ENCODE results near the gene PGAP6.
"Not testable (repeated sequence)": the region's sequence is repeated elsewhere in the genome, so short reads cannot be mapped to it uniquely, and the experiment has no call there.

Gene PGAP6

GRCh38 chr16:363766-364490 lies 17.9 kb downstream of the PGAP6 start:
- no peak for DNase-seq

GRCh38 chr16:363110-363765 lies 18.5 kb downstream of the PGAP6 start:
- H3K9me3 ChIP-seq: no peaks in the 10 kb centered on the region
- intact Hi-C loops (cut with DNase I; ENCODE audit: low total_unique reads): no loop called here
- DNase-seq: no peak
- no peak overlapping the region for H3K4me3 ChIP-seq
- H3K36me3 ChIP-seq: peaks cover 18 to 22% (median 18%) of the 10 kb centered on the region in 3 donors
- H3K4me1 ChIP-seq: peaks cover 0 to 8% (median 4%) of the 10 kb centered on the region in 4 donors
- H3K27ac ChIP-seq: no peak overlapping the region
- TF ChIP-seq CTCF (IDR thresholded peaks at IDR 0.05): no peak
- H3K27me3 ChIP-seq: peaks cover 0 to 33% of the 10 kb centered on the region in 2 donors

More at GRCh38 chr16:363766-364490, 17.9 kb downstream of the PGAP6 start:
- no peak for TF ChIP-seq CTCF (IDR thresholded peaks at IDR 0.05)
- H3K27ac ChIP-seq: no peak overlapping the region
- peaks cover 0 to 8% (median 4%) of the 10 kb centered on the region in 4 donors for H3K4me1 ChIP-seq
- no peaks in the 10 kb centered on the region for H3K9me3 ChIP-seq
- H3K36me3 ChIP-seq: peaks cover 25 to 29% (median 25%) of the 10 kb centered on the region in 3 donors
- H3K27me3 ChIP-seq: peaks cover 0 to 33% of the 10 kb centered on the region in 2 donors
- no peak overlapping the region for H3K4me3 ChIP-seq
- intact Hi-C loops (cut with DNase I; ENCODE audit: low total_unique reads): no loop called here

GRCh38 chr16:362702-362999 lies 19.1 kb downstream of the PGAP6 start:
- H3K27ac ChIP-seq; DNase-seq; intact Hi-C loops (cut with DNase I; ENCODE audit: low total_unique reads); H3K4me3 ChIP-seq; H3K4me1 ChIP-seq; H3K9me3 ChIP-seq: not testable (repeated sequence)
- Histone ChIP-seq H3K27me3 (peaks cover 0 to 33% of the 10 kb centered on the region in 2 donors), H3K36me3 (peaks cover 12 to 17% (median 13%) of the 10 kb centered on the region in 3 donors)

- no peak for DNase-seq
- H3K27ac ChIP-seq: no peak overlapping the region
- intact Hi-C loops (cut with DNase I; ENCODE audit: low total_unique reads): no loop called here
Measured at GRCh38 chr16:361872-362701, 19.7 kb downstream of the PGAP6 start.

GRCh38 chr16:361341-361871 lies 20.4 kb downstream of the PGAP6 start:
- Histone ChIP-seq H3K9me3 (no peaks in the 10 kb centered on the region), H3K4me1 (peaks cover 0 to 8% (median 4%) of the 10 kb centered on the region in 4 donors), H3K27ac (no peak overlapping the region), H3K27me3 (peaks cover 0 to 33% of the 10 kb centered on the region in 2 donors), H3K4me3 (no peak overlapping the region), H3K36me3 (peaks cover 0 to 4% (median under 1%) of the 10 kb centered on the region in 3 donors)
- intact Hi-C loops (cut with DNase I; ENCODE audit: low total_unique reads): no loop called here
- no peak for TF ChIP-seq CTCF (IDR thresholded peaks at IDR 0.05)
- DNase-seq: no peak

More at GRCh38 chr16:361872-362701, 19.7 kb downstream of the PGAP6 start:
- peaks cover 0 to 33% of the 10 kb centered on the region in 2 donors for H3K27me3 ChIP-seq
- H3K9me3 ChIP-seq: no peaks in the 10 kb centered on the region
- peak; percentile 65 to 66 for TF ChIP-seq CTCF (IDR thresholded peaks at IDR 0.05)
- peaks cover 7 to 11% (median 7%) of the 10 kb centered on the region in 3 donors for H3K36me3 ChIP-seq
- no peak overlapping the region for H3K4me3 ChIP-seq
- peaks cover 0 to 8% (median 4%) of the 10 kb centered on the region in 4 donors for H3K4me1 ChIP-seq
